Mesenchymal stem cell (in vitro differentiated cells and primary cell): ENCODE results near the gene DPPA4.

Experiments used
- DNase-seq: peaks from one replicate; pipeline ENCODE4 v3.0.0-alpha.2; 2013
- H2AFZ ChIP-seq: one replicate; pipeline ENCODE4 v1.6.1; 2013; ENCODE audit warnings: low read depth, mild to moderate bottlenecking, control low read depth, inconsistent platforms, low read length, moderate library complexity
- H2AK5ac ChIP-seq: 2 replicates; pipeline ENCODE4 v1.6.1; 2013; ENCODE audit warnings: low read length, moderate library complexity, mild to moderate bottlenecking, inconsistent platforms; ENCODE audit not compliant: severe bottlenecking
- H2BK120ac ChIP-seq: one replicate; pipeline ENCODE4 v1.6.1; 2013; ENCODE audit warnings: low read depth, mild to moderate bottlenecking, inconsistent platforms, low read length, moderate library complexity
- H2BK12ac ChIP-seq, 2 experiments: one replicate each; pipeline ENCODE4 v1.6.1; 2013; ENCODE audit warnings: inconsistent platforms in 2 of 2, low read length in 2 of 2, mild to moderate bottlenecking in 2 of 2, moderate library complexity in 2 of 2, control low read depth in 1 of 2
- H2BK15ac ChIP-seq: one replicate; pipeline ENCODE4 v1.6.1; 2013; ENCODE audit warnings: mild to moderate bottlenecking, low read depth, inconsistent platforms; ENCODE audit not compliant: poor library complexity, severe bottlenecking
- H2BK5ac ChIP-seq: 2 replicates; pipeline ENCODE4 v1.6.1; 2013; ENCODE audit warnings: low read depth, mild to moderate bottlenecking, low read length, control low read depth, inconsistent platforms; ENCODE audit not compliant: poor library complexity, severe bottlenecking
- H3K14ac ChIP-seq, 2 experiments: one replicate each; pipeline ENCODE4 v1.6.1; 2013; ENCODE audit warnings: inconsistent platforms in 2 of 2, low read length in 2 of 2, control low read depth in 1 of 2, mild to moderate bottlenecking in 1 of 2, moderate library complexity in 1 of 2
- H3K18ac ChIP-seq, 2 experiments: one replicate each; pipeline ENCODE4 v1.6.1; 2013; ENCODE audit warnings: inconsistent platforms in 2 of 2, low read length in 2 of 2, control low read depth in 1 of 2, low read depth in 1 of 2, mild to moderate bottlenecking in 1 of 2
- H3K23ac ChIP-seq, 2 experiments: one replicate each; pipeline ENCODE4 v1.6.1; 2013; ENCODE audit warnings: inconsistent platforms in 2 of 2, low read length in 2 of 2, mild to moderate bottlenecking in 2 of 2, moderate library complexity in 2 of 2, control low read depth in 1 of 2
- H3K27ac ChIP-seq: 2 replicates; pipeline ENCODE4 v1.5.1; 2013; ENCODE audit warnings: mild to moderate bottlenecking, moderate library complexity, low read length, control low read depth, inconsistent platforms; ENCODE audit not compliant: poor library complexity, severe bottlenecking
- H3K27me3 ChIP-seq, 2 experiments: 2 replicates each; pipeline versions ENCODE4 v1.6.1 to v1.7.0; 2013; ENCODE audit warnings: low read length in 2 of 2, mild to moderate bottlenecking in 2 of 2, moderate library complexity in 2 of 2, control low read depth in 1 of 2, inconsistent platforms in 1 of 2; ENCODE audit not compliant: control insufficient read depth in 1 of 2, insufficient read depth in 1 of 2
- H3K36me3 ChIP-seq, 2 experiments: 2 replicates each; pipeline versions ENCODE4 v1.6.1 to v1.7.0; 2013; ENCODE audit warnings: low read length in 2 of 2, control low read depth in 1 of 2, inconsistent platforms in 1 of 2, low read depth in 1 of 2, mild to moderate bottlenecking in 1 of 2; ENCODE audit not compliant: insufficient read depth in 2 of 2, control insufficient read depth in 1 of 2
- H3K4ac ChIP-seq, 2 experiments: one replicate each; pipeline ENCODE4 v1.6.1; 2013; ENCODE audit warnings: inconsistent platforms in 2 of 2, low read length in 2 of 2, mild to moderate bottlenecking in 2 of 2, moderate library complexity in 2 of 2, control low read depth in 1 of 2, low read depth in 1 of 2
- H3K4me1 ChIP-seq: 2 replicates; pipeline ENCODE4 v1.6.1; 2013; ENCODE audit warnings: low read depth, low read length, control low read depth; ENCODE audit not compliant: control insufficient read depth, insufficient read depth
- H3K4me2 ChIP-seq: 2 replicates; pipeline ENCODE4 v1.6.1; 2013; ENCODE audit warnings: low read length, mild to moderate bottlenecking, inconsistent platforms; ENCODE audit not compliant: poor library complexity, severe bottlenecking
- H3K4me3 ChIP-seq, 2 experiments: 2 replicates each; pipeline versions ENCODE4 v1.5.1 to v1.7.0; 2013; ENCODE audit warnings: low read length in 2 of 2, mild to moderate bottlenecking in 2 of 2, control low read depth in 1 of 2, low read depth in 1 of 2; ENCODE audit not compliant: insufficient read depth in 1 of 2
- H3K79me1 ChIP-seq: replicated peaks from 2 replicates; pipeline ENCODE4 v1.6.1; 2013; ENCODE audit warnings: mild to moderate bottlenecking, control low read depth, low read length, inconsistent platforms; ENCODE audit not compliant: poor library complexity, severe bottlenecking
- H3K9ac ChIP-seq: 2 replicates; pipeline ENCODE4 v1.7.0; 2013; ENCODE audit warnings: mild to moderate bottlenecking, low read length, moderate library complexity
- H3K9me3 ChIP-seq: 2 replicates; pipeline ENCODE4 v1.7.0; 2013; ENCODE audit warnings: mild to moderate bottlenecking, low read length; ENCODE audit not compliant: control insufficient read depth
- H4K8ac ChIP-seq: one replicate; pipeline ENCODE4 v1.6.1; 2013; ENCODE audit warnings: inconsistent platforms, mild to moderate bottlenecking, low read length, moderate library complexity
- H4K91ac ChIP-seq: one replicate; pipeline ENCODE4 v1.6.1; 2013; ENCODE audit warnings: mild to moderate bottlenecking, low read length, inconsistent platforms
- WGBS: methylation state at CpG from one replicate; pipeline ENCODE4 v1.1.7; 2013; ENCODE audit warnings: mixed read lengths; 5-methylcytosine and 5-hydroxymethylcytosine counted together

DPPA4 gene

GRCh38 chr3:109351231-109351630 lies 13.9 kb upstream of the DPPA4 start:
- Histone ChIP-seq H2BK15ac (no peak overlapping the region), H3K14ac (no peak overlapping the region), H3K27me3 (no peaks in the 10 kb centered on the region), H2BK5ac (no peak overlapping the region), H3K4me2 (no peak overlapping the region), H3K36me3 (no peaks in the 10 kb centered on the region), H2BK12ac (no peak overlapping the region), H3K4ac (no peak overlapping the region), H3K9ac (no peak overlapping the region), H3K18ac (no peak overlapping the region), H3K27ac (no peak overlapping the region), H3K23ac (no peak overlapping the region), H3K9me3 (no peaks in the 10 kb centered on the region), H2BK120ac (no peak overlapping the region), H4K91ac (no peak overlapping the region), H3K79me1 (no peaks in the 10 kb centered on the region), H2AFZ (no peak overlapping the region), H2AK5ac (no peak overlapping the region), H4K8ac (no peak overlapping the region), H3K4me1 (peaks cover 3% of the 10 kb centered on the region), H3K4me3 (no peak overlapping the region)
- DNase-seq = no peak

- no peaks in the 10 kb centered on the region for H3K79me1 ChIP-seq
- no peak overlapping the region for H2BK5ac ChIP-seq
- H4K8ac ChIP-seq = no peak overlapping the region
- DNase-seq = no peak
- H3K14ac ChIP-seq = no peak overlapping the region
- no peaks in the 10 kb centered on the region for H3K27me3 ChIP-seq
- no peak overlapping the region for H3K18ac ChIP-seq
- H3K27ac ChIP-seq = peak overlapping the region; percentile 78
- H2AK5ac ChIP-seq = no peak overlapping the region
- H3K4me3 ChIP-seq = no peak overlapping the region
- no peak overlapping the region for H3K4me2 ChIP-seq
- H2BK120ac ChIP-seq = no peak overlapping the region
- H2BK12ac ChIP-seq = no peak overlapping the region
- no peaks in the 10 kb centered on the region for H3K9me3 ChIP-seq
- H2BK15ac ChIP-seq = no peak overlapping the region
- no CpG with 5 or more reads among the region's 3 CpGs for WGBS
- no peak overlapping the region for H3K4ac ChIP-seq
- no peaks in the 10 kb centered on the region for H3K36me3 ChIP-seq
- H4K91ac ChIP-seq = no peak overlapping the region
- H3K4me1 ChIP-seq = peaks cover 5% of the 10 kb centered on the region
- H2AFZ ChIP-seq = no peak overlapping the region
- no peak overlapping the region for H3K23ac ChIP-seq
- no peak overlapping the region for H3K9ac ChIP-seq
Observed at GRCh38 chr3:109346770-109347295, 9.5 kb upstream of the DPPA4 start.

- Histone ChIP-seq H3K36me3 (no peaks in the 10 kb centered on the region), H2AK5ac (no peak overlapping the region), H3K27me3 (no peaks in the 10 kb centered on the region), H3K9ac (no peak overlapping the region), H3K4me2 (no peak overlapping the region), H2BK120ac (no peak overlapping the region), H3K14ac (no peak overlapping the region), H3K9me3 (no peaks in the 10 kb centered on the region), H2AFZ (no peak overlapping the region), H3K18ac (no peak overlapping the region), H3K79me1 (no peaks in the 10 kb centered on the region), H3K4ac (no peak overlapping the region), H3K27ac (peak overlapping the region; percentile 52), H3K23ac (no peak overlapping the region), H4K8ac (no peak overlapping the region), H2BK5ac (no peak overlapping the region), H2BK12ac (no peak overlapping the region), H4K91ac (no peak overlapping the region), H3K4me1 (peaks cover 5% of the 10 kb centered on the region), H3K4me3 (no peak overlapping the region), H2BK15ac (no peak overlapping the region)
- DNase-seq = no peak
- WGBS = 75% methylated on average over 3 of the region's 4 CpGs
Observed at GRCh38 chr3:109346099-109346498, 8.8 kb upstream of the DPPA4 start.

- Histone ChIP-seq H3K18ac (no peak overlapping the region), H2AK5ac (no peak overlapping the region), H3K27ac (no peak overlapping the region), H3K27me3 (no peaks in the 10 kb centered on the region), H2BK5ac (no peak overlapping the region), H2BK12ac (no peak overlapping the region), H3K4ac (no peak overlapping the region), H3K4me1 (peaks cover 7% of the 10 kb centered on the region), H3K4me2 (no peak overlapping the region), H3K23ac (no peak overlapping the region), H3K79me1 (no peaks in the 10 kb centered on the region), H3K9ac (no peak overlapping the region), H3K9me3 (no peaks in the 10 kb centered on the region), H3K14ac (no peak overlapping the region), H3K4me3 (no peak overlapping the region), H3K36me3 (no peaks in the 10 kb centered on the region), H2AFZ (no peak overlapping the region), H2BK120ac (no peak overlapping the region), H4K91ac (no peak overlapping the region), H2BK15ac (no peak overlapping the region), H4K8ac (no peak overlapping the region)
- WGBS = 100% methylated on average over 1 of the region's 5 CpGs
- no peak for DNase-seq
Observed at GRCh38 chr3:109339714-109340648, 2.6 kb upstream of the DPPA4 start.
